ENCODE measurements around the gene ANTXRL.

- TF ChIP-seq EP300 (conservative IDR thresholded peaks at IDR 0.05; ENCODE audit: poor library complexity, severe bottlenecking) (no peak), CTCF (IDR thresholded peaks at IDR 0.05; ENCODE audit: poor library complexity, severe bottlenecking) (no peak), POLR2AphosphoS5 (IDR thresholded peaks at IDR 0.05) (no peak), MXI1 (conservative IDR thresholded peaks at IDR 0.05; ENCODE audit: poor library complexity, severe bottlenecking) (no peak), REST (IDR thresholded peaks at IDR 0.05; ENCODE audit: borderline replicate concordance) (no peak), EZH2 (IDR thresholded peaks at IDR 0.05; ENCODE audit: borderline replicate concordance, insufficient read depth, low read length, poor library complexity, severe bottlenecking) (no peak), SMC3 (conservative IDR thresholded peaks at IDR 0.05; ENCODE audit: poor library complexity) (no peak), RAD21 (conservative IDR thresholded peaks at IDR 0.05) (no peak)
Measured at GRCh38 chr10:46286991-46287693, at the start of gene ANTXRL.

All from neural cell (in vitro differentiated cells).